ENCODE measurements around the gene PPARA. TPM values are rescaled to one million over a fixed set of nuclear protein-coding genes. Genes with fewer than 3 reads are reported as not detected.

The PPARA gene
- total RNA-seq, 1 experiment from 2014 or later = 10.7 TPM

- ATAC-seq (no peak), DNase-seq (ENCODE audit: low read depth, low spot score) (no peak)
- H3K4me1 ChIP-seq (ENCODE audit: control insufficient read depth, insufficient read depth, low read length) = no peaks in the 10 kb centered on the region
- no peak for TF ChIP-seq CTCF (IDR thresholded peaks at IDR 0.05)
- POLR2A ChIA-PET = no interaction called here
- H3K27me3 ChIP-seq (ENCODE audit: control insufficient read depth, insufficient read depth, low read length) = no peaks in the 10 kb centered on the region
- no TSS peak for BruUV-seq (replicated peaks)
- H3K4me3 ChIP-seq (ENCODE audit: low read depth in 2 of 2, low read length in 2 of 2) = no peak overlapping the region
- CTCF ChIA-PET = no interaction called here
- no peaks in the 10 kb centered on the region for H3K9me3 ChIP-seq (ENCODE audit: control insufficient read depth, insufficient read depth, low read depth, low read length)
- H3K27ac ChIP-seq (ENCODE audit: low read length) = no peak overlapping the region
- in situ Hi-C loops (cut with HindIII; ENCODE audit: low pct_unique_long_range_greater_than_20kb, low sequenced_read_pairs) = no loop called here
- intact Hi-C loops (cut with micrococcal nuclease; ENCODE audit: unreplicated experiment) = no loop called here
- H3K36me3 ChIP-seq (ENCODE audit: control insufficient read depth, insufficient read depth, low read length) = 0 out of 2 replicates have a peak, but pooled peaks cover 2% of the 10 kb centered on the region
Measured at GRCh38 chr22:46275455-46276122, 125.3 kb downstream of the PPARA start.

- Histone ChIP-seq H3K4me3 (ENCODE audit: low read depth in 2 of 2, low read length in 2 of 2) (no peak overlapping the region), H3K9me3 (ENCODE audit: control insufficient read depth, insufficient read depth, low read depth, low read length) (no peaks in the 10 kb centered on the region), H3K4me1 (ENCODE audit: control insufficient read depth, insufficient read depth, low read length) (no peaks in the 10 kb centered on the region), H3K27ac (ENCODE audit: low read length) (no peak overlapping the region), H3K36me3 (ENCODE audit: control insufficient read depth, insufficient read depth, low read length) (0 out of 2 replicates have a peak, but pooled peaks cover 2% of the 10 kb centered on the region), H3K27me3 (ENCODE audit: control insufficient read depth, insufficient read depth, low read length) (no peaks in the 10 kb centered on the region)
- intact Hi-C loops (cut with micrococcal nuclease; ENCODE audit: unreplicated experiment) (no loop called here), in situ Hi-C loops (cut with HindIII; ENCODE audit: low pct_unique_long_range_greater_than_20kb, low sequenced_read_pairs) (no loop called here)
- CTCF ChIA-PET = no interaction called here
- POLR2A ChIA-PET = no interaction called here
- ATAC-seq (no peak), DNase-seq (ENCODE audit: low read depth, low spot score) (no peak)
- no TSS peak for BruUV-seq (replicated peaks)
- TF ChIP-seq CTCF (IDR thresholded peaks at IDR 0.05) = no peak
Measured at GRCh38 chr22:46276563-46276962, 126.2 kb downstream of the PPARA start.

- ChIA-PET CTCF (no interaction called here), POLR2A (no interaction called here)
- Histone ChIP-seq H3K9me3 (ENCODE audit: control insufficient read depth, insufficient read depth, low read depth, low read length) (no peaks in the 10 kb centered on the region), H3K27me3 (ENCODE audit: control insufficient read depth, insufficient read depth, low read length) (no peaks in the 10 kb centered on the region), H3K4me3 (ENCODE audit: low read depth in 2 of 2, low read length in 2 of 2) (no peak overlapping the region), H3K4me1 (ENCODE audit: control insufficient read depth, insufficient read depth, low read length) (no peaks in the 10 kb centered on the region), H3K36me3 (ENCODE audit: control insufficient read depth, insufficient read depth, low read length) (0 out of 2 replicates have a peak, but pooled peaks cover 2% of the 10 kb centered on the region), H3K27ac (ENCODE audit: low read length) (no peak overlapping the region)
- no peak for TF ChIP-seq SIN3A (IDR thresholded peaks at IDR 0.05; ENCODE audit: borderline replicate concordance, insufficient read depth, low read depth, low read length)
- no peak for TF ChIP-seq CTCF (IDR thresholded peaks at IDR 0.05)
- TF ChIP-seq POLR2AphosphoS5 (IDR thresholded peaks at IDR 0.05; ENCODE audit: low read depth, low read length) = no peak
- DNase-seq (ENCODE audit: low read depth, low spot score) (no peak), ATAC-seq (no peak)
- intact Hi-C loops (cut with micrococcal nuclease; ENCODE audit: unreplicated experiment) (no loop called here), in situ Hi-C loops (cut with HindIII; ENCODE audit: low pct_unique_long_range_greater_than_20kb, low sequenced_read_pairs) (no loop called here)
- BruUV-seq (replicated peaks) = no TSS peak
Measured at GRCh38 chr22:46278656-46279645, 128.6 kb downstream of the PPARA start.

Measured in Panc1 (cell line).